ENCODE measurements around the gene PPFIBP1.

PPFIBP1 gene

DNA sequence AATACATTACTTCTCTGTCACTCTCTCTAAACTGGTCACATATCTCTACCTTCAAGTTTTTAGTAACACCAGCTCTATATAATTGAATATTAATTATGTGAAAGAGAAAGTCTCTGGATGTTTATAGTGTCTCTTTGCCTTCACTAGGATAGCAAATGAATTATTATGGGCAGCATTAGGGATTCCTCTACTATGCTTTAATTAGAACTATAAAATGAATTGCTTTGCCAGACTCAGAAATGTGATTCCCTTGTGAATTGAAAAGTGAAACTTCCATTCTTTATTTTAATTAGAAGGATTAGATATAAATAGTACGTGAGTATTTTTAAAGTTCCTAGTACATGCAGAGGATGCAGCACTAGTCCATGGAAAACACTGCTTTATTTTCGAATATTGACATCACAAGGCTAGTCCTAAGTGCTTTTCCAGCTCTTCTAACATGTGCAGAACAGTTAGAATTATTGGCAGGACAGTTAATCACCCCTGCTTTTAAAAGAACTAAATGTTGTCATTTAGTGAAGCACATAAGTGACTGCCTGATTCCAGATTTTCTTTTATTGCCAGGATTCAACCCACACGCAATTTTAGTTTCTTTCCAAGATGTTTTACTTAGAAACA, 149.2 kb downstream of the PPFIBP1 start:
- DNase-seq, result no peak

DNA sequence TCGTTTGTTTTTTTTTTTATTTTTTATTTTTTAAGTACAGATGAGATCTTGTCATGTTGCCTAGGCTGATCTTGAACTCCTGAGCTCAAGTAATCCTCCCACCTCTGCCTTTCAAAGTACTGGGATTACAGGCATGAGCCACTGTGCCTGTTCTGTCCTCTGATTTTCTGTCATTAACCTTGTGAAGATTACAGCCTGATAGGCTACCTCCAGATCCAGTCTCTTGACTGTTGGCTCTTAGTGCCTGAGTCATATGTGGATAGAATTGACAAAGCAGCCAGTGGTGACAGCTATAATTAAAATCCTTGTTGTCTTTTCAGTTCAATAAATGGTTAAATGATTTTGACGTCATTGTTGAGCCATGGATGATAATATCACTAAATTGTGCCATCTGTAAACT, 151.0 kb downstream of the PPFIBP1 start:
- no peak for DNase-seq

DNA sequence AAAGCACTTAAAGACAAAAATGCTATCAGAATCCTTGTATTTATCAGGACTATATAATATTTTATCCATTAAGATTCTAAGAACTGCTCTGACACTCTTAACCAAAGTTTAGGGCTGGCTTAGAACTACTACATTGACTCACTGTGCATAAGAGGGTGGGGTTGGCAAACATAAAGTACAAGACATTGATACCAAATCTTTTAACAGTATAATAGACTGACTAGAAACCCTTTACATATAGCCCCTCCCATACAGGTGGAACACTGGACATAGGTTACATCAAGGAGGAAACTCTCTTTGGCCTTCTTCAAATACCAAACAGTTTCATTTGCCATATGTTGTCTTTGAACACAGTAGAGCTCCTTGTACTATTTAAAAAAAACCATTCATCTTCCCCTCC, 156.6 kb downstream of the PPFIBP1 start:
- no peak for DNase-seq

DNA sequence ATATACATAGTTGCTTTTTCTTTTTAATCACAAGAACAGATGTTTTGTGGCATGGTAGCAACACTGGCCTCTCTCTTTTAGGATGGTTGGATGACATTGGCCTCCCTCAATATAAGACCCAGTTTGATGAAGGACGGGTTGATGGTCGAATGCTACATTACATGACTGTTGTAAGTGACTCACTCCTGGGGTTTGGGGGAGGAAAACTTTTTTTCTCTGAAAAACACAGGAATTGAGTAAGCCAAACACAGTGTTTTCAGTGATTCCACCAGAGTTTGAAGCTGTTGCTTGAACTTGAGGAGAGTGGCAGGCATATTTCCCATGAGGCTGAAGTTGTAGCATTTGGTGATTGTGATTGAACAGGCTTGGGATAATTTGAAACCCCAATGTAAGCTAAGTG, 158.5 kb downstream of the PPFIBP1 start:
- peak; percentile 2 for DNase-seq

DNA sequence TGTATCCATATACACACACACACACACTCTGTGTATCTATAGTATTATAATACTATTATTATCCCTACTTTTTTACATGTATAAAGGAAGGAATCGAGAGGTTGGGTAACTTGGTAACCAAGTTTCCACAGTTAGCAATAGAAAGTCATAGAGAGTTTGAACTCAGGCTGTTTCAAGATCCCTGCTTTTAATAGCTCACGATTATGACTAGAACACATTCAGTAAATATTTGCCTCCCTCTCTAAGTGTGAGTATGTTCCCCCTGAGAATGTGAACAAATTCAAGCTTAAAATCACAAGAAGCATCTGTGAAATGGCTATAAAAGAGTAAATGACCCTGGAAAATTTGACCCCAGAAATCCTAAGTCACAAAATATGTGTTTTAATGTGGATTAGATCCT, 161.3 kb downstream of the PPFIBP1 start:
- DNase-seq, result no peak

DNA sequence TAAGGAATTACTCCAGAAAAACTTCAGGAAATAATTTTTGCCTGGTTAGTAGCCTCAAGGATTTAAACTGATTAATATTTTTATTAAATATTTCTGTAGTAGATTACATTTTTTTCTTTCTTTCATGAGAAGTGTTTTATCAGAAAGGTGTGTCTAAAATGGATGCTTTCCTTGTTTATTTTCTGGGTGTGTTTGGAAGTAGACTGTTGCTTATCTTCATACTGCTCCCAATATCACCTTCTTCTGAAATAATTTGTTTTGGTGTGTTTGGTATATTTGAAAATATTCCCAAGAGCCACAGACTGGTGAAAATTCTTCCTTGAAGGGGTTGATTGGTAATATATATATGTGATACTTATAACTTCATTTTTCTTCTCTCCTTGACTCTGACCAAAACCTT, 162.1 kb downstream of the PPFIBP1 start:
- DNase-seq, result no peak

DNA sequence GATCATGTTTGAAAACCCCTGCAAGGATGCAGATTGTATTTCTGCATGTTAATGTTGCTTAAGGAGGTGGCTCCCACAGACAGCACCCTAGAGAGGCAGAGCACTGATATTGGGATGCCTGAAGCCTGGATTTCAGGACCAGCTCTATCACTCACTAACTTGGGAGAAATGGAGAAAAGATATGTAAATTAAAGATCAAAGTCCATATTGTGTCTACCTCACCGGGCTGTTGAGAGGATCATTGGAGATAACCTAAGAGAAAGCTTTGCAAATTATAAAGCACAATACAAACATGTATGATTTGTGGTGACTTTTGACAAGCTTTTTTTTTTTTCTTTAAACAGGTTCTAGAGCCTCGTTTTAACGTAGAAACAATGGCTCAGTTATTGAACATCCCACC, 164.7 kb downstream of the PPFIBP1 start:
- no peak for DNase-seq

DNA sequence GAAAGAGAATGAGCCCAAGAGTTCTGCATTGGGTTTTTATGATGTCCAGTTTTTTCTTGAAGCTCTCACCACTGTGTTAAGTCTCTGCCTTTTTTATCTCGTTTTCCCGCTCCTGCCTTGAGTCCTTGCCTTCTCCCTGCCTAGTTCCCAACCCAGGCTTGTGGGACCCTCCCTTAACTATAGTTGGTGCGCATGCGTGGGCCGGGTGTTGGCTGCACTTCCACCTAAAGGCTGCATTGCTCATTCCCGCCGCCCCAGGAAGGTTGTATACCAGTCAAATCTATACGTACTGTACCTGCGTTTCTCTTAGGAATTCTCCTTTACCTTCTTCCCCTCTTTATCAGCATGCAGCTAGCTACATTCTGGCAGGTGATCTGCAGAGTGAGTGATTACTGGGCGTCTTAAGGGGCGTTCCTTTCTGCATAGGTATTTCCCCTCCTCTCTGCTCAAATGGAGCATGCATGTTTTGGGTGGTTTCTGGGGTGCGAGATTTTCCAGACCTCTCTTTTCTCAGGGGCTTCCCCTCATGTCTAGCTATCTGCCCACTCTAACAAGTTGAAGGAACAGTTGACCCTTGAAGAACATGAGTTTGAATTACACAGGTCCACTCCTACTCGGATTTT, 165.7 kb downstream of the PPFIBP1 start:
- DNase-seq, result no peak

DNA sequence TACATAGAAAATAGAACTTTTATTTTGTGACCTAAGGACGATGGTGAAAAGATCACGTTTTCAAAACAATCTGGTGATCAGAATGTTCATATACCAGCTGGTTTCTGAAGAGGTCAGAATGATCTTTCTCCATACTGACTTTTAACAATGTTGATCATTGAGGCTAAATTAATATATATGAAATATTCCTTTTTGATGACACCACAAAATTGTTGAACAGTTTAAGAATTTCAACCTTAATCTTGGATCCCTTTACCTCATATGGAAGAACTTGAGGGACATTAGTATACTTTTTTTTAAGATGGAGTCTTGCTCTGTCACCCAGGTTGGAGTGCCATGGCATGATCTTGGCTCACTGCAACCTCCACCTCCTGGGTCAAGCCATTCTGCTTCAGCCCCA, 169.4 kb downstream of the PPFIBP1 start:
- no peak for DNase-seq

DNA sequence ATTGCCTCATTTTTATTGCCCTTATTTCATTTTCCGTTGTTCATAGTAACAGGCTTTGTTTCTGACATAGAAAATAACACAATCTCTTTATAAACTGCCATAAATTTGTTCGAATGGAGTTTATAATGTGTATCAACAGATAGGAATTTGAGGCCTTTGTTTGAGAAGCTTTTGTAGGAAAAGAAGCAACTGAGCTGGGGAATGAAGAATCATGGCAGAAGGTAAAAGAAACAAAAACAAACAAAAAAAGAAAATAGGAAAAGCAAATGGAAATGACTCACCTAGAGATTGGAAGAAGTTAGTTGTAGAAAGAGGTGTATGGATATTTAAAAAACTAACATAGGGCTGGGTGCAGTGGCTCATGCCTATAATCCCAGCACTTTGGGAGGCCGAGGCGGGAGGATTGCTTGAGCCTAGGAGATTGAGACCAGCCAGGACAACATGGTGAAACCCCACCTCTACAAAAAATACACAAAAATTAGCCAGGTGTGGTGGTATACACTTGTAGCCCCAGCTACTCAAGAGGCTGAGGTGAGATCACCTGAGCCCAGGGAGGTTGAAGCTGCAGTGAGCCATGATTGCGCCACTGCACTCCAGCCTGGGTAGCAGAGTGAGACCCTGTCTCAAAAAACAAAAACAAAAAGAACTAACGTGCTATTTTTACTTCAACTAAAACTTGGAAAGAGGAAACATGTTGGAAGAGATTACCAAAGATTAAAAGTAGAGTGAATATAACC, 171.7 kb downstream of the PPFIBP1 start:
- no peak for DNase-seq

DNA sequence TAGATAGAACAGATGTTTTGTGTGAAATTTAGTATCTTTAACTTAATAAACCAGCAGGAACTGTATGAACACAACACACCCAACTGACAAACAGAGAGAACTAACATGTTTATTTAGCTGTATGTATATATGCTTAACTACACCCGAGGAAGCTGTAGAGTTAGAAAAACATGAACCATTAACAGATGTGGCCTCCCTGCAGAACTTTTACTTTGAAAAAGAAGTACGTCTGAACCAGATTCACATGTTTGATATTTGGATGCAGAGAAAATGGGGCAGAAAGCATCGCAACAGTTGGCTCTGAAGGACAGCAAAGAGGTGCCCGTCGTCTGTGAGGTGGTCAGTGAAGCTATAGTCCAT, 172.3 kb downstream of the PPFIBP1 start, which contains the start of gene REP15:
TSS of gene REP15 (plus strand) at position 155 of the 360 bp plus-strand sequence. CDS start at position 271, 116 bp downstream.
- DNase-seq, result peak; percentile 3

DNA sequence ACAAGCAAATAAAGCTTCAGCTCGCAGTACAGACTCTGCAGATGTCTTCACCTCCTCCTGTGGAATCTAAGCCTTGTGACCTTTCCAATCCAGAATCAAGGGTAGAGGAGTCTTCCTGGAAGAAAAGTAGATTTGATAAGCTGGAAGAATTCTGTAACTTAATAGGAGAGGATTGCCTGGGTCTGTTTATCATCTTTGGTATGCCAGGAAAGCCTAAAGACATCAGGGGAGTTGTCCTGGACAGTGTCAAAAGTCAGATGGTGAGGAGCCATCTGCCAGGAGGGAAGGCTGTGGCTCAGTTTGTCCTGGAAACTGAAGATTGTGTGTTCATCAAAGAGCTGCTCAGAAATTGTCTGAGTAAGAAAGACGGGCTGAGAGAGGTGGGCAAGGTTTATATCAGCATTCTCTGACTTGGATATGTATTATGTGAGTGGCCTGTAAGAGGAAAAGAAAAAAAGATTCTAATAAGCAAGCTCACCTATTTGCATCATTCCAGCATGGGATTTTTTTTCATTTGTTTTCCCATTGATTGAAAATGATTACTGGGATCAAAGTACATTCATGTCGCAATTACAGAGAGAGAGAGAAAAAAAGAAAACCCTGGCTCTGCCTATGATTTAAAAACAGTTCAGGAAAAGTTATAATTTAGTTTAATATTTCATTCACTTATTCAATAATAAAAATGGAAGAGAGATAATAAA, 173.0 kb downstream of the PPFIBP1 start:
- no peak for DNase-seq

DNA sequence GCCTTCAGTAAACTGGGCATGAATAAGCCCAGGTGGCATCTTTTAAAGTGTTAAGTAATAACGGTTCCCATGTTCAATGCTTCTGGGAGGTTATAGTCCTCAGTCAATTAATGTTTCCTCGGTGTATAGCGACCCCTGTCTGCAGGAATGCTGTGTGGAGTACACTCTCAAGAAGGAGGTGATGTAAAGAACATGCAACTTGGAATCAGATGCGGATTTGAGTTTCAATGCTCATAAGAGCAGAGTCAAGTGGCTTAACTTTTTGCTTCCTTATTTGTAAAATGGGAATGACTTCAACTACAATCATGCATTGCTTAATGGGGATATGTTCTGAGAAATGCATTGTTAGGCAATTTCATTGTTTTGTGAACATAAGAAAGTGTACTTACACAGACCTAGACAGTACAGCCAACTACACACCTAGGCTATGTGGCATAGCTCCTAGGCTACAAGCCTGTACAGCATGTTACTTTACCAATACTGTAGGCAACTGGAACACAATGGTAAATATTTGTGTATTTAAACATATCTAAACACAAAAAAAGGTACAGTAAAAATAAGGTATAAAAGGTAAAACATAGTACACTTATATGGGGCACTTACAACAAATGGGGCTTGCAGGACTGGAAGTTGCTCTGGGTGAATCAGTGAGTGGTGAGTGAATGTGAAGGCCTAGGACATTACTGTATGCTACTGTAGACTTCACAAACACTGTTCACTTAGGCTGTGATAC, 179.9 kb downstream of the PPFIBP1 start:
- peak; percentile 92 for DNase-seq

DNA sequence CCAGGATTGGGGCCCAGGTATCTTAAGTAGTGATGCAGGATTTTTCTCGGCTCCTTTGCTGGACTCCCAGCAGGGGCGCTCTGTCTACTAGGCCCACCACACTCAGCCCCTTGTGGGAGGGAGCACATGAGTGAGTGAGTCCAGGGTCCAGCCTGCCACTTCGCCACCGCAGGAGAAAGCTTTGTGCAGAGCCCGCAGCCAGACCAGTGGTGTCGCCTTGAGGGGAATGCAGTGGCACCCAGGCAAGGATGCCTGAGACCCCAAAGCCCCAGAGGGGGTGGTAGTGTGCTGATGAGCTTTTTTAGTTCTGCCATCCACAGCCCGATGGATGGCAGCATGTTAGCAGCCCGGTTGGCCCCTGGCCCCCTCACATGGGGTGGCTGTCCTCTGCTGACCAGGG, 181.3 kb downstream of the PPFIBP1 start:
- no peak for DNase-seq

DNA sequence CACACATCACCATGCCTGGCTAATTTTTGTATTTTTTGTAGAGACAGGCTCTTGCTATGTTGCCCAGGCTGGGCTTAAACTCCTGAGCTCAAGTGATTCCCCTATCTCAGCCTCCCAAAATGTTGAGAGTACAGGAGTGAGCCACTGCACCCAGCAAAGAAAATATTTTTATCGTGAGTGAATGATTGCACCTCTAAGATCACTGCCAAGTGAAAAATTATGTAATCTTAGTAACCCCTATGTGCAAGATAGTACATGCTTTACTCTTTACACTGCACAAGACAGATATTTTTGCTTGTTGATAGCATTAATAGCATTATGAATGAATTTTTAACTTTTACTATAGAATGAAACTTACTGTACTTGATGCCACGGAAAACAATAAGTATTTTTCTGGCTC, 183.2 kb downstream of the PPFIBP1 start:
- DNase-seq, result no peak

DNA sequence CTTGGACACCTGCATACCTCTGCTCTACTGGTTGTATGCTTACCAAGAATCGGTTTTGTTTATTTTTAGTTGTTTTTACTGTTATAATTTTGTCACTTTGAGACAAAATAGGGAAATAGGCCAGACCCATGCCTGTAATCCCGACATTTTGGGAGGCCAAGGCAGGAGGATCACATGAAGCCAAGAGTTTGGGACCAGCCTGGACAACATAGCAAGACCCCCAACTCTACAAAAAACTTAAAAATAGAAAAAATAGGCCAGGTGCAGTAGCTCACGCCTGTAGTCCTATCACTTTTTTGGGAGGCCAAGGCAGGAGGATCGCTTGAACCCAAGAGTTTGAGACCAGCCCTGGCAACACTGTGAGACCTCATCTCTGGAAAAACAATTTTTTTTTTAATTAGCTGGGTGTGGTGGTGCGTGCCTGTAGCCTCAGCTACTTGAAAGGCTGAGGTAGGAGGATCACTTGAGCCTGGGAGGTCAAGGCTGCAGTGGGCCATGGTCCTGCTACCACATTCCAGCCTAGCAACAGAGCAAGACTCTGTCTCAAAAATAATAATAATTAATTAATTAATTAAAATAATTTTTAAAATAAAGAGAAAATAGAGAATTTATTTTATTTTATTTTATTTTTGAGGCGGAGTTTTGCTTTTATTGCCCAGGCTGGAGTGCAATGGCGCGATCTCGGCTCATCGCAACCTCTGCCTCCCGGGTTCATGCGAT, 185.4 kb downstream of the PPFIBP1 start:
- DNase-seq, result no peak

DNA sequence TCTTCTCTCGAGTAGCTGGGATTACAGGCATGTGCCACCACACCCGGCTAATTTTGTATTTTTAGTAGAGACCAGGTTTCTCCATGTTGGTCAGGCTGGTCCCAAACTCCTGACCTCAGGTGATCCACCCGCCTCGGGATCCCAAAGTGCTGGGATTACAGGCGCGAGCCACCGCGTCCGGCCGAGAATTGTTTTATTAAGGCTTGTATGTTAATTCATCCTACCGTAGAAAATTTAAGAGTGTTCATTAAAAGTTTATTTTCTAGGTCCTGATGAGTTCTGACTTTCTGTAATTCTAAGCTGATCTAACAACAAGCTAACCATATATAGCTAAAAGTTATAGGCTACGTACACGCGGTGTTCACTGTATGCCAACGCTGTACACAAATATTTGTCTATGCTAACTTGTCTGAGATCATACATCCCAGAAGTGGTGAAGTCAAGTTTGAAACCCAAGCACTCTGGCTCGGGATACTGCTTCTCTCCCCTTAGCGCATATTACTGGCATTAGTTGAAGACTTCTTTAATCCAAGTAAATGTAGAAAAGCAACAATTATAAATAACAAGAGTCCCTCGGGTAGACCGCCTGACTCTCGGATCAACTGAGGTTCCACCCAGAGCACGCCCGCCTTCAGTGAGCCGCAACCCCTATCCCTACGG, 186.1 kb downstream of the PPFIBP1 start:
- no peak for DNase-seq

DNA sequence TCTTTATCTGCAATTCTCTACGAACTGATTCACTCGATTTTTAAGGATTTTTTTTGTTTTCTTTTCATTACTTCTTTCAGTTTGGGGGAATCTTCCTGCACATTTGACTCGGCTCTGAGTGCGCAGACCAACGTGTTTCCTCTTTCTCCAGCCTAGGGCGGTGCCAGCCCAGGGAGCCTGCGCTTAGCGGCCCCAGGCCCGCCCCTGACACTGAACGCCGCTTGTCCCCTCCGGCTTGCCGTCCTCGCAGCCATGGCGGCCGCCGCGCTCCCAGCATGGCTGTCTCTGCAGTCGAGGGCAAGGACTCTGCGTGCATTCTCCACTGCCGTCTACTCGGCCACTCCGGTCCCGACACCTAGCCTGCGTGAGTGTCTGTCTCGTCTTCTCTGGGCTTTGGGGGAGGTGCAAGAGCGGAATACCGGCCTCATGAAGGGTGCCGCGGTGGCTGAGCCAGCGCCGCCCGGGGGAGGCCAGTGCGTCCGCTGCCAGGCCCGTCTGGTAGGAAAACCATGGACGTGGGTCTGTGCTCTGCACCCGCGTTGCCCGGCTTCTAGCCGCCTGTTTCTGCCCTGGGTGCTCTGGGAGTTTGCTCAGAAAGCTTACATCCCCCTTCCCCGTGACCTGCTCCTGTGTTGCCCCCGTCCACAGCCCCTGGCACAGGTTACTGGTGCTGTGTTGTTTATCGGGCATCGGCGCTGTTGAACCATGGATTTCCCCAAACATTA, 186.7 kb downstream of the PPFIBP1 start, which contains the start of gene MRPS35:
TSS of gene MRPS35 (plus strand) at position 241 of the 725 bp plus-strand sequence. CDS start at position 253, 12 bp downstream.
- DNase-seq, result peak; percentile 90

DNA sequence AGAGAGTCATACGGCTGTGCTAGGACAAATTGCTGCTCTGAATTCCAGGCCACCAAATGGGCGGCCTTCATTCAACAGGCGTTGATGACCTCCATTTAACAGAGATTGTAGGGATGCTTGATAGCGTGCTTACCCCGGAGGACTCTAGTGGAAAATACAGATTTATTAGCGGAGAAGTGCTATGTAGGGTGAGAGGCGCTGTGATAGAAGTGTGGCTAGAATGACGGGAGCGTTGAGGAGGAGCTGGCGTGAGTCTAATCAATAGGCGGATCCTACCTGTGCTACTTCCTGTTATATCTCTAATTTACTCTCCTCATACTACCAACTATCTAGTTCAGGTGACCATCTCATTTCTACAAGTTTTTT, 187.3 kb downstream of the PPFIBP1 start:
- DNase-seq, result peak; percentile 24

DNA sequence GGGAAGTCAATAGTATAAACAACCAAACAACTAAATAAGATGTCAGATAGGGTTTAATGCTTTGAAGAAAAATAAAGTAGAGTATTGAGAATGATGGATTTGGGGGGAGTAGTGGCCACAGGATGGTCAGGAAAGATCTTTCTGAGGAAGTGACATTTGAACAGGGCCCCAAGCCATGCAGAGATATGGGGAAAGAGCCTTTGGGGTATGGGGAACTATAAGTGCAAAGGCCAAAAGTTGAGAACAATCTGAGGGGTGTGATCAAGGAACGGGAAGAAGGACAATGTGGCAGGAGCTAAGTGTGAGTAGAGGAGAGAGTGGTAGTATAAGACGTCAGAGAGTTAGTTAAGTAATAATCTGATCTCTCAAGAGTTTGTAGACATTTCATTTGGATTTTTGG, 188.0 kb downstream of the PPFIBP1 start:
- DNase-seq, result peak; percentile 74

DNA sequence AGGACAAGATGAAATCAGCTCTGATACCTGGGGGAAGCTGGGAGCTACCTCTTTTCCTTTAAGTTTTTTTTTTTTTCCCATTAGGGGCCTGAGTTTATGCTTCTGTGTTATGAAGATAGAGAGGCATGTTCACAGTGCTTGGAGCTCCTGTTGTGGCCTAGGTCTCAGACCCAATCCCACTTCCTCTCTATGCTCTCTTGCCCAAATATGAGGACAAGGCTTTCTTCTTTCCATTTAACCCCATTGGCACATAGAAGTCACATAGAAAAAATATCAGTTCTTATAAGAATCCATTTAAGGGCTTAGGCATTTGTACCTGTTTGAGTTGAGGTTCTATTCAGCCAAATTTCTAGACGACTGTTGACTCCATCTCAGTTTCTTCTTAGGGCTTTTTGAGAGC, 199.2 kb downstream of the PPFIBP1 start:
- peak; percentile 10 for DNase-seq
